Measurements from ENCODE around the gene TCP10L.
A peak's percentile ranks its signal among the peaks of the same experiment; 100 is the strongest.
"Not testable (repeated sequence)": the region's sequence is repeated elsewhere in the genome, so short reads cannot be mapped to it uniquely, and the experiment has no call there.

TCP10L gene, protein sequence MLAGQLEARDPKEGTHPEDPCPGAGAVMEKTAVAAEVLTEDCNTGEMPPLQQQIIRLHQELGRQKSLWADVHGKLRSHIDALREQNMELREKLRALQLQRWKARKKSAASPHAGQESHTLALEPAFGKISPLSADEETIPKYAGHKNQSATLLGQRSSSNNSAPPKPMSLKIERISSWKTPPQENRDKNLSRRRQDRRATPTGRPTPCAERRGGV

DNA sequence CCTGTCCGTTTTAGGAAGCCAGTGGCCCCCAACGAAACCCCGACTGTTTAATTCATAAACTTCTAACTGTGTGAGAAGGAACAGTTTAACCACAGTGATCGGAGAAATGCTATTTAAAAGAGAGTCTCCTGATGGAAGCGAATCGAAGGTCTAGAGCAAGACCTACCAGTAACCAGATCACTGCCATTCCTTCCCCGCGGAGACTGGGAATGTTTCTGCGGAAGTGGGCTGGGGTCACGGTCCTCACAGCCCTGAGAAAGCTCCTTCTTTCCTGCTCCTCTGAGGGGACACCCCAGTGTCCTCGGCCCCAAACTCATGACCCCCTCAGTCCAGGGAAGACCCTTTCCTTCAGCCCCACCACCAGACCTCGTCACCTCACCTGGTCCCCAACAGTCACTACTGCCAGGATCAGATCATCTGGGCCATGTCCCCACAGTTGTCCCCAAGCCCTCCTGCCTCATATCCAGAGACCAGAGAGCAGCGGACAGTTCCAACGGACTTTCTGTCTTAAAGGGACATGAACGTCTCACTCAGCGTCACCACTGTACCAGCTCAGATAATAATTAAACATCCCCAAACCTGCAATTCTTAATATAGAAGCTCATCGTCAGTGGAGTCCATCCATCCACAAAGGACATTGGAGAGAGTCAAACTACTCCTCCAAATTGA lies at the start of gene TCP10L:
Gene TCP10L, minus strand, starts transcription at position 482 of the 669 bp plus-strand sequence. CDS start 1,219 bp downstream, outside the sequence.
- no peak for DNase-seq

DNA sequence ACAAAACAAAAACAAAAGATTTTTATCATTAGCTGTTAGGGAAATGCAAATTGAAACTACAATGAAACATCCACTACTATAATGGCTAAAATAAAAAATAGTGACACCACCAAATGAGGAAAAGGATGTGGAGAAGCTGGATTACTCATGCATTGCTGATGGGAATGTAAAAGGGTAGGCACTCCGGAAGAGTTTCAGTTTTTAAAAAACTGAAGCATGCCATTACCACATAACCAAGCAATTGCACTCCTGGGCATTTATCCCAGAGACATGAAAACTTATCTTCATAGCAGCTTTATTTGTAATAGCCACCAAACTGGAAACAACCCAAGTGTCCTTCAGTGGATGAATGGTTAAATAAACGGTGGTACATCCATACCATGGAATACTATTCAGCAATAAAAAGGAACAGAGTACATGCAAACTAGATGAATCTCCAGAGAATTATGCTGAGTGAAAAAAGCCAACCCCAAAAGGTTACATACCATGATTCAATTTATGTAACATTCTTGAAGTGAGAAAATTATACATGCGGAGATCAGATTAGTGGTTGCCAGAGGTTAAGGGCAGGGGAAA lies 41.4 kb upstream of the TCP10L start:
- DNase-seq: no peak

DNA sequence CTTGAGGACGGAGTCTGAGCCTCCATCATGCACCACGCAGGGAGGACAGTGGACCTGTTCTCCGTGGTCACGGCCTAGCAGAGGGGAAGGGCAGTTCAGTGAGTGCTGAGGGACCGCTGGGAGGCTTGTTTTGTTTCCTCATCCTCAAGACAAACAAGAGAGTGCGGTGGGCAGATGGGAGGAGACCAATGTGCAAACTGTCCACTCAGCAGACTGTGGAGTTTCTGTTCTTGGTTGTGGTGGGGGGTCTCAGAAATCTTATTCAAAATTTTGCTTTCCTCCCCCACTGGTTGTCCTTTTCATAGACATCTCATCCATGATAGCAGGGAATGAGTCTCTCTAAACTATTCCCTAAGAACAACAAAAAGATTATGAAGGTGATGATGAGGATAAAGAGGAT lies 32.9 kb upstream of the TCP10L start:
- DNase-seq: not testable (repeated sequence)

DNA sequence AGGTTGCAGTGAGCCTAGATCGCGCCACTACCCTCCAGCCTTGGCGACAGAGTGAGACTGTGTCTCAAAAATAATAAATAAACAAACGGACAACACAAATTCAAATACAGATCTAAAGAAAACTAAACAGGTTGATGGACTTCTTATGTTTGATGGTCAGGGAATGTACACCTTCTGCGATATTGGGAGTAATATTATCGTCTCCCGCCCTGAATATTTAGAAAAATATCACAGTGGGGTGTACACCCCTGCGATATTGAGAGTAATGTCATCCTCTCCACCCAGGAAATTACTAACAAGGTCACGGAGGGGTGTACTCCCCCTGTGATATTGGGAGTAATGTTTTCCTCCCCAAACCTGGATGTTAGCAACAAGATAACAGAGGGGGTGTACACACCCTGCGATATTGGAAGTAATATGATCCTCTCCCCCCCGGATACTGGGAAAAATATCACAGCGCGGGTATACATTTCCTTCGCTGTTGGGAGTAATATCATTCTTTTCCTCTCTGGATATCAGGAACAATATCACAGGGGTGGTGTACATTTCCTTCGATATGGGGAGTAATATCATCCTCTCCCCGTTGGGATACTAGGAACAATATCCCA lies 28.2 kb upstream of the TCP10L start:
- no peak for DNase-seq

DNA sequence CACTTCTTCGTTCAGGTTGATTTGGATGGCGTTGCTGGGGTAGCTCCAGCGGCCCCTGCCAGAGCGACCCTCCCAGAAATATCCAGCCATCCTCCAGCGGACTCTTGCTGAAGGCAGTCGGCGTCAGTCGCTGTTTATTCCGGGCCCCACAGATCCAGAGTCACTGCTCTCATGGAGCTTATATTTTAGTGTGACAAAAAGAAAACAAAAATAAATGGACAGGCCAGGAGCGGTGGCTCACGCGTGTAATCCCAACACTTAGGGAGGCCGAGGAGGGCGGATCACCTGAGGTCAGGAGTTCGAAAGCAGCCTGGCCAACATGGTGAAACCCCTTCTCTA lies 27.6 kb upstream of the TCP10L start:
- DNase-seq: no peak

DNA sequence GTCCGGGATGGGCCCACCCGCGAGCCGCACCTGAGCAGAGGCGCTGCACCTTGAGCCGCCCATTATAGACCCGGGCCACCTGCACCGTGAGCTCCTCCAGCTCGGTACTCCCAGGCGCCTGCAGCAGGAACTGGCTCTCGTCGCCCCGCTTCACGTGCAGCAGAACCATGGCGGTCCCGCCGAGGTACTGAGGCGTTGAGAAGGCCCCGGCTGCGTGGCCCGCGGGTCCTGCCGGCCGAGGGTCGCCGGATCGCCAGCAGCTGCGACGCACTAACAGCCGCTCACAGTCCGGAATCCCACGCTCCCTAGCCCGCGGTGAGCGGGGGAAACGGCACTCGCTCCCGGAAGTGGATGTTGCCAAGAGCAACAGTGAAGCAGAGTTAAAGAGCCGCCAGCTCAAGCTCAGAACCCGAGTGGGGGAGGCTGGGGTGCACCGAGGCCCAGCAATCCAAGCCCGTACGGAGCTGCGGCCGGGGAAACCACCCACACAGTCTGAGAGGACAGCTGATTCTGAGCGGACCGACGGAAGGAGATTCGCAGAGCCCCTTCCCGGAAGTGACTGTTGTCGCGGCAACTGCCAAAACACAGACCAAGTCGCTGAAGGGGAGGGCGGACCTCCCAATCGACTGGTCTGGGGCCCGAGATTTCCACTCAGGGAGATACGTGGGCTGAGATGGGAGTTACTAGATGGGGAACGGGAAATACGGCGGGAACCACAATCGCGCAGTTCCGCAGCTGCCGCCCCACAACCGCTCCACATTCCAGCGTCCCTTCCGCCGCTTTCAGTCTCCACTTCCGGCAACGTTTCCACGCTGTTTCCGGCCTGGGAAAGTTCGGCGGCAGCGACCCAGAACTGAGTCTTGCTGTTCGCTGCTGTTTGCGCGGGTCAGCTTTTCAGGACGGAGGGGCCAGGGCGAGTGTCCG lies 27.0 kb upstream of the TCP10L start, which contains the start of gene CFAP298:
Gene CFAP298, minus strand, starts transcription at position 303 of the 924 bp plus-strand sequence. Its CDS starts 134 bp downstream, at position 169.
- DNase-seq: peak; percentile 92

DNA sequence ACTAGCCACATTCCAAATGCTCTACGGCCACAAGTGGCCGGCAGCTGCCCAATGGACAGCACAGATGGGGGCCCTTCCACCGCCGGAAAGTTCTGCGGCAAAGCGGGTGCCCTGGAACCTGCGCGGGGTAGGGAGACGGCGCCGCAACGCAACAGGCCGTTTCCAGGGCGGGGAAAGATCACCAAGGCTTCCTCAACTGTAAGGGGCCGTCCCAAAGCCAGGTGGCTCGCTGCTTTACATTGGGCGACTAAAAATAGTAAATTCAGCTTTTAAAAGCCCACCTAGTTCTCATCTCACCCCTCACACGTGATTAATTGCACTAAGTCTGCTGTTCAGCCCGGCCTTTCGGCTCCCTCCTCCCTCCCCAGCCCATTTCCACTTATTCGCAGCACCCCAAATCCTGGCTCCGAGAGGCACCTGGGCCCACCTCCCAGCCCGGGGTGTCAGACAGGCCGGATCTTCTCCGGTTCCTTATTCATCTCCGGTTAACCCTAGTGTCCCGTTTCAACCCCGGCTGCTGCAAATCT lies 26.2 kb upstream of the TCP10L start:
- DNase-seq: no peak

DNA sequence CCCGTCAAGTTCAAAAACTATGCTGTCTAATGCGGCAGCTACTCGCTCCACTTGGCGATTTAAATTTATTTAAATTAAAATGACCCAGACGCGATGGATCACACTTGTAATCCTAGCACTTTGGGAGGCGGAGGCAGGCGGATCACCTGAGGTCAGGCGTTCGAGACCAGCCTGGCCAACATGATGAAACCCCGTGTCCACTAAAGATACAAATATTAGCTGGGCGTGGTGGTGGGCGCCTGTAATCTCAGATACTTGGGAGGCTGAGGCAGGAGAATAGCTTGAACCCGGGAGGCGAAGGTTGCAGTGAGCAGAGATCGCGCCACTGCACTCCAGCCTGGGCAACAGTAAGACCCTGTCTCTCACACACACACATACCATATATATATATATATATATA lies 25.6 kb upstream of the TCP10L start:
- not testable (repeated sequence) for DNase-seq

DNA sequence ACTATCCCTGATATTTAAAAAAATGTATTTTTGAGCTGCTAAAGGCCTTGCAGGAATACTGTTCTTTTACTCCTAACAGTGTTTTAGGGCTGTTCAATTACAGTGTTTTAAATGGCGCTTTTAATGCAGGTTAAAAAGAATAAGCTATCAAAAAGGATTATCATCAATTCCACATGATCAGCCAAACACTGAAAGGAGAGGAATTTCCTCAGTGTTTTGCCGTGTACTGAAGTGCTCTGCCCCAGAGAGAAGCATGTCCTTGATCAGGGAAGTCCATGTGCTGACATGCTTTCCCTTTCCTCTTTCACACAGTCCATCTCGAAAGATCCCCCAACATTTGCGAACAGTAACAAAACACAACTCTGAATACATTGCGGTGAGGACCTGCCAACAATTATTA lies 23.5 kb upstream of the TCP10L start:
- no peak for DNase-seq

DNA sequence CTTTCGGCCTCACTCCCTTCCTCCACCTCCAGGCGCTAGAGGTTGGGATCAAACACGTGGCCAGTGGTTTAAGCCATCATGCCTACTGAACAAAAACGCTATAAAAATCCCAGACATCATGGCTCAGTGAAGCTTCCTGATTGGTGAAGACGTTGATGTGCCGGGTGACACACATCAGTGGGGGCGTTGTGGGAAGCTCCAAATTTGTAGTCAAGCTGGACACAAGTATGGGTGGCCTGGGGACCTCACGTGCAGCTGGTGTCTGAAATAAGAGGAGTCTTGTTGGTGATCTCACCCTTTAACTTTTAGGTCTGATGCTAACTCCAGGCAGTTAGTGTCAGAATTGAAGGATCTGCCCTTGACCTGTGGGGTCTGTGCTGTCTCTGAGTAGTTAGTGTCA lies 20.1 kb upstream of the TCP10L start:
- no peak for DNase-seq

DNA sequence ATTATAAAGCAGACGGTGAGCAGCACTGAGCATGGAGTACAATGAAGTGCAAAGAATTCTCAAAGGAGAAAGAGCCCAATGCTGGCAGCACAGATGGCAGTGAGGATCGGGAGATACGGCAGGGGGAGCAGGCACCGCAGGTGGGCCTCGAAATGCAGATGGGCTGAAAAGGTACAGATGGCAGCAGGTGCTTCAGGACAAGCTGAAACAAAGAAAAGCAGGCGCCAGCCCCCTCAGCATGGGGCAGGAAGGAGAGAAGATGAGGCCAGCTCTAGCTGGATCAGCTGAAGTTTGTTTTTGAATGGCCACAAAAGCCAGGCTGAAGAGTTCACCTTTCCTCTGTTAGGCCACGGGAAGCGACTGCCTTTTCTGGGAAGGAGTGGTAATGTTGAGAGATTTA lies 19.1 kb upstream of the TCP10L start:
- DNase-seq: no peak

DNA sequence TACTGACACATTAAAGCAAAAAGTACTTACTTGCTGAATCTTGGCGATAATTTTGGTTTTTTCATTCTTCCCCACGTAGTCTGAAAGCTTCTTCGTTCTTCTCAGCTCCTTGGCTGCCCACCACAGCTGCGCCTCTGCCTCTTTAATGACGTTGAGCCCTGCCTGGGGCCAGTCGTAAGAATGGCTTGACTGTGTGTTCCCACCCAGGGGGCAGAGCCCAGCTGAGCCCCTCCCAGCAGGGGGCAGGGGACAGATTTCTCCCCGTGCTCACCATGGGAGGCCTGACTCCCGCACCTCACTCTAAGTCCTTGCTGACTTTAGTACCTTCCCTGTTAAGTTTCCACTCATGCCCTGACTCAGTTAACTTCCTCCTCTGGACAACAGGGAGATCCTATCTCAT lies 17.8 kb upstream of the TCP10L start:
- DNase-seq: no peak

DNA sequence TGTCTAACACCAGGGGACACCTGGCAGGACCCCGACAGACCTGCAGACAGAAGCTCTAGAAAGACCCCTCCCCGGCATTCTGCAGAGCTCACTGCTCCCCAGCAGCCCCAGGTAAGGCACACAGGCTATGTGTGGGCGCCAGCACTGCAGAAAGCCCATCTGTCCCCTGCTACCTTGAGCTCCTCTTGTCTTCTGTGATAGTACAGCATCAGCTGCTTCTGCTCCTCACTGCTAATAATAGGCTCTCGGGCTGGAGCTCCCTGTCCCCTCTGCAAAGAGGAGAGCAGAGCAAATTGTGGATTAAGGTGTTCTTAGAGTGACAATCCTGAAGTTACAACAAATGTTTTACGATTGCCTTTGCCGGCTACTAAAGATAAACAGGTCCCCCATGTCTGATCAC lies 16.8 kb upstream of the TCP10L start:
- DNase-seq: no peak

DNA sequence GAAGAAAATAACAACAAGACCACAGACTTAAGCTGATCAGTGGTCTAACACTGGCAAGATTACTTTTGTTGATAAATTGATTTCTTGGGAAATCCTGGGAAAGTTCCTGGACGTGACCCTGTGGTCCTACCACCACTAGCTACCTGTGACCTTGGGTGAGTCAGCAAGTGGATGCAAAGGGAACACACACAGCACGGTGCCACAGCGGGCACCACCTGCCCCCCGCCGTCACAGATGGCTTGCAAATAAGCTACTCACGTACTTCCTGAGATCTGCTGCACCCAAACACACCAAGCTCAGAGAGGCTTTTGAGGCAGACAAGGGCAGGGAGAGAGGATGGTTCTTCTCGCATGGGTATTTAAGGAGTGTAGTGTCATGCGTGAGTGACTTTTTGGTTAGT lies 14.2 kb upstream of the TCP10L start:
- DNase-seq: no peak

DNA sequence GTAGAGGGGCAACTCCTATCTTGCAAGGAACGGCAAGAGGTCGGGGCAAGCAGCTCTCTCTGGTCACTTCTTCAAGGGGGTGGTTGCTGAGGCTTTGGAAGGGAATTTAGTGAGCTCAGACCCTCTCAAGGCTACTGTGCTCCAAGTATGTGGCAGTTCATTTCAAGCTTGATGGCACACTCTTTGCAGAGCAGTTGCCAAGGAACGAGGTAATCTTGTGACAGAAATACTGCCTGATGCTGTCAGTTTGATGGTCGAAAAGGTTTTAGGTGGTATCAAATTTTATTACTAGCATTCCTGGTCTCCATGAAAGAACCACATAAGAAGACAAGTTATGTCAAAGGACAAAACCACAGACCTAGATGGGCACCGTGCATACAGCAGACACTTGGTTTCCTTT lies 13.8 kb upstream of the TCP10L start:
- DNase-seq: no peak

DNA sequence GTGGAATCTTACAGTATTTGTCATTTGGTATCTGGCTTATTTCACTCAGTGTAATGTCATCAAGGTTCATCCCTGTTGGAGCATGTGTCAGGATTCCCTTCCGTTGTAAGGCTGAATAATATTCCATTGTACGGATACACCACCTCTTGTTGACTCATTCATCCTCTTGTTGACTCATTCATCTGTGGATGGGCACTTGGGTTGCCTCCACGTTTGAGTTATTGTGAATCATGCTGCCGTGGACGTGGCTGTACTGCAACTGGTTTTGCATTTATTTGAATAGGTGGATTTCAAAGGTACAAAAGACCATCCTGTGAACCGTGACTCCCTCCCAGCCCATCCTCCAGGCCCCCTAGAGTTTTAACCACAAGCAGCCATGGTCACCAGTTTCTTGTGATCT lies 11.9 kb upstream of the TCP10L start:
- no peak for DNase-seq

DNA sequence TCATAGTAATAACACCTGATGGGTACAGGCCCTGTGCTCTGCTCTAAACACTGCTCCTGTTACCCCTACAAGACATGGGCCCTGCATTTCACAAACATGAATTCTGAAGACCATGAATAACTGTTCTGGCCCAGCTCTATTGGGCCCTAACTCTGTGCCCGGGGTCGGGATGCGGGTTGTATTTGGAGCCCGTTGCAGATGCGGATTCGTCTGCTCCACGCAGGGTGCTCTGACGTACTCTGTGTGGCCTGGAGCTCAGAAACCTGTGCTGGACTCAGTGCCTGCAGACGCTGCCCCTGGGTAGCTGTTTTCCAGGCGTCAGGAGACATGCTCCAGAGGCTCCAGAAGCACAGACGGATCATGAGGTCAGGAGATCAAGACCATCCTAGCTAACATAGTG lies 10.1 kb upstream of the TCP10L start:
- DNase-seq: no peak

DNA sequence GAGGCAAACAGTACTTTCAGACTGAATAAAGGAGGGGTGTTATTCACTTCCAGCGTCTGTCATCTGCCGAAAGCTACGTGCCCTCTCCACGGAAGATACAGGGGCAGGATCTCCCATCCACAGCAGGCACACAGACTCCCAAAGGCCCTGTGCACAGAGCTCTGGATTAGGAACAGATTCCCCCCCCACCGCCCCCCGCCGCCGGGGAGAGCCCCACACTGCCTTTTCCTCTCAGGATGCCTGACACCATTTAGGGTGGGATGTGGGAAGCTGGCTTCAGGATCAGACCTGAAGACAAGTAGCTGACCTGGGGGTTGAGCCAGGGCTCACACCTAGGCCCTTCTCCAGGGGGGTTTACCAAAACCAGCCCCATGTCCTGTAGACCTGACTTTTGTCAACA lies 8.4 kb upstream of the TCP10L start:
- DNase-seq: no peak

DNA sequence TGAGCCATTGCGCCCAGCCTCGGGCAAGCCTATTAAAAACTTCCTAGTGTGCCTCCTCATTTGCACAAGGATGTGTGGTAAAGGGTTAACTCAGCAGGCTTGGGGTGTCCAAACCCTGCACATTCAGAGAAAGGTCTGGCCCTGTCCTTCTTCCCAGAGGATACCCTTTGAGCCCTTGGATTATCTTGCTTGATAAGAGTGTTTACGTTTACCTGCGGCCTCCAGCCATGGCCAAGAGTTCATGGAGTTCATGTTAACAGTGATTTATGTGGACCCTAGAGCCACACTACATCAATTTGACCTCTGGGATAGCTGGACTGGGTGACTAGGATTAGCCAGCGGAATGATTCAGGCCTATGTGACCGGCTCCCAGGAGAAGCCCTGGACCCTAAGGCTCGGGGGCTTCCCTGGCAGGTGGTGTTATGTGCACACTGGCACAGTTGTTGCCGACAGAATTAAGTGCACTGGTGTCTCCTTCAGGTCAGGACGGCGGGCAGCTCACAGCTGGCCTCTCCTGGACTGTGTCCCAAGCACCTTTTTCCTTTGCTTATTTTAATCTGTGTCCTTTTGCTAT lies 7.7 kb upstream of the TCP10L start:
- no peak for DNase-seq

DNA sequence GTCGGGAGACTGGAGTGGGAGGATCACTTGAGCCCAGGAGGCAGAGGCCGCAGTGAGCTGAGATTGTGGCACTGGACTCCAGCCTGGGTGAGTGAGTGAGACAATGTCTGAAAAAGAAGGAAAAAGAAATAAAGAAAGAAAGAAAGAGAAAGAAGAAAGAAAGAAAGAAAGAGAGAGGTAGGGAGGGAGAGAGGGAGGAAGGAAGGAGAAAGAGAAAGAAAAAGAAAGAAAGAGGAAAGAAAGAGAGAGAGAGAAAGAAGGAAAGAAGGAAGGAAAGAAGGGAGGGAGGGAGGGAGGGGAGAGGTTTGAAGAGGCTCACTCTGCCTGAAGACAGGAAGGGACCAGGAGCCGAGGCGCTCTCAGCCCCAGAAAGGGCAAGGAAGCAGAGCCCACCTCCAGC lies 4.8 kb upstream of the TCP10L start:
- no peak for DNase-seq

DNA sequence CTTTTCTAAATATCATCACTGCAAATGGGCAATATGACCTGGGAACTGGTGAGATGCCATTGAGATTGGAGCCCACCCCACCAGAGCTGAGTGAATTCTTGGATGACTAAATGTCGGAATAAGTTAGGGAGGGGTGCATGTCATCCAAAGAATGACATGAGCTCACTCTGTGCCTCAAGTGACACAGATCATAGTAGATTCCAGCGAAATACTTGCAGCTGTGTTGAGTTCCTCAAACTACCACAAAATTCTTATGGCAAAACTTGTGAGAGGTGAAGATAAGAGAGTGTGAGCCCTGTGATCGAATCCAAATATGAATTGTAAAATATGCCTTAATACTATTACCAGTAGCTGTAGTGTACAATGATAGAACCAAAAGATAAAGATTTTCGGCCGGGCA lies 2.3 kb upstream of the TCP10L start:
- no peak for DNase-seq

DNA sequence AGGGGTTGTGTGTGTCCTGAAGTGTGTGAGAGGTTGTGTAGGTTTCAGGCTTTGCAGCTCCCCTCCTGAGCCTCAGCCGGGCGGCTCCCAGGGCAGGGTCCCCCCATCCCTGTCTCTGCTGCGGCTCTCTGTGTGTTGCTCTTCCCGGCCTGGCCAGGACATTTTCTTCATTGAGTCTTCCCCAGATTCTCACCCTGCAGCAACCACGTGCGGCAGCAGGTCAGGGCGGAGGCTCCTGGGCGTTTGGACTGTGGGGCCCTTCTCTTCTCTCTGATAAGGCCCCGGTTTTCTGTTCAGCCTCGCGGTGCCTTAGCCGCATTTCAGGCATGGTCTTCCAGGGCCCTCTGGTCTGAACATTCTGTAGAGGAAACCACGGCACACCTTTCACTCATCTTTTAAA lies 1.8 kb upstream of the TCP10L start:
- DNase-seq: no peak
